HG03571 (cell line): Measurements from ENCODE around the gene ATP10A.

Experiments used
- ATAC-seq: cut with Tn5 transposase; IDR thresholded peaks from one replicate; pipeline ENCODE4 v1.9.1; 2021; ENCODE audit not compliant: unreplicated experiment

Gene ATP10A

GRCh38 chr15:25797035-25797434 is 66.1 kb downstream of the ATP10A start:
- ATAC-seq = no peak

GRCh38 chr15:25796395-25796794 is 66.7 kb downstream of the ATP10A start:
- ATAC-seq = no peak

GRCh38 chr15:25795712-25796111 is 67.4 kb downstream of the ATP10A start:
- ATAC-seq = no peak

- ATAC-seq = no peak
Measured at GRCh38 chr15:25795061-25795460, 68.1 kb downstream of the ATP10A start.

- peak; percentile 90 for ATAC-seq
Measured at GRCh38 chr15:25793354-25794050, 69.6 kb downstream of the ATP10A start.

GRCh38 chr15:25792128-25792527 is 71.0 kb downstream of the ATP10A start:
- no peak for ATAC-seq

GRCh38 chr15:25790000-25790660 is 73.0 kb downstream of the ATP10A start:
- ATAC-seq = no peak

GRCh38 chr15:25789616-25789999 is 73.5 kb downstream of the ATP10A start:
- ATAC-seq = no peak

- no peak for ATAC-seq
Measured at GRCh38 chr15:25789211-25789610, 73.9 kb downstream of the ATP10A start.

- no peak for ATAC-seq
Measured at GRCh38 chr15:25787855-25788520, 75.1 kb downstream of the ATP10A start.

GRCh38 chr15:25787381-25787780 is 75.7 kb downstream of the ATP10A start:
- no peak for ATAC-seq

GRCh38 chr15:25786040-25786439 is 77.1 kb downstream of the ATP10A start:
- no peak for ATAC-seq

- no peak for ATAC-seq
Measured at GRCh38 chr15:25785641-25786025, 77.5 kb downstream of the ATP10A start.

- no peak for ATAC-seq
Measured at GRCh38 chr15:25784876-25785640, 78.1 kb downstream of the ATP10A start.

GRCh38 chr15:25783607-25784540 is 79.3 kb downstream of the ATP10A start:
- ATAC-seq = no peak

- ATAC-seq = no peak
Measured at GRCh38 chr15:25783134-25783533, 80.0 kb downstream of the ATP10A start.

GRCh38 chr15:25780479-25781255 is 82.5 kb downstream of the ATP10A start:
- no peak for ATAC-seq

- no peak for ATAC-seq
Measured at GRCh38 chr15:25778161-25778560, 85.0 kb downstream of the ATP10A start.

- no peak for ATAC-seq
Measured at GRCh38 chr15:25777037-25777436, 86.1 kb downstream of the ATP10A start.
